GM23338 (cell line): ENCODE measurements around the gene MEGF11. TPM values are rescaled to one million over a fixed set of nuclear protein-coding genes. Genes with fewer than 3 reads are reported as not detected.

Experiments used
- ATAC-seq: fragments of 200-7000 bp; cut with Tn5 transposase; 3 replicates; pipeline ENCODE4 v1.9.1; 2020
- DNase-seq: peaks from one replicate; pipeline ENCODE4 v3.0.0-alpha.2; 2015; ENCODE audit warnings: low spot score
- H2AFZ ChIP-seq: fragments of 200-600 bp; sonication (generic); 2 replicates; pipeline ENCODE4 v1.8.0; 2016; ENCODE audit warnings: antibody characterized with exemption, mild to moderate bottlenecking, moderate library complexity
- H3F3A ChIP-seq: fragments of 200-600 bp; sonication (generic); replicated peaks from 2 replicates; pipeline ENCODE4 v1.8.0; 2017; ENCODE audit warnings: antibody characterized with exemption, mixed run types, low read depth
- H3K27ac ChIP-seq: fragments of 200-600 bp; sonication (generic); 2 replicates; pipeline ENCODE4 v1.6.1; 2016; ENCODE audit warnings: low read depth
- H3K27me3 ChIP-seq: fragments of 200-600 bp; sonication (generic); 2 replicates; pipeline ENCODE4 v1.8.0; 2016; ENCODE audit warnings: mild to moderate bottlenecking, mixed run types, moderate library complexity; ENCODE audit not compliant: insufficient read depth
- H3K36me3 ChIP-seq: fragments of 200-600 bp; sonication (generic); 2 replicates; pipeline ENCODE4 v1.8.0; 2016; ENCODE audit warnings: mild to moderate bottlenecking; ENCODE audit not compliant: insufficient read depth
- H3K4me1 ChIP-seq: fragments of 200-600 bp; sonication (generic); 2 replicates; pipeline ENCODE4 v1.8.0; 2016; ENCODE audit warnings: mild to moderate bottlenecking, moderate library complexity; ENCODE audit not compliant: insufficient read depth
- H3K4me2 ChIP-seq: fragments of 200-600 bp; sonication (generic); 2 replicates; pipeline ENCODE4 v1.7.1; 2017; ENCODE audit warnings: mixed run types
- H3K4me3 ChIP-seq: fragments of 200-600 bp; sonication (generic); 2 replicates; pipeline ENCODE4 v1.6.1; 2016; ENCODE audit warnings: mixed run types
- H3K79me2 ChIP-seq: fragments of 200-600 bp; sonication (generic); replicated peaks from 2 replicates; pipeline ENCODE4 v1.8.0; 2017; ENCODE audit warnings: mild to moderate bottlenecking; ENCODE audit not compliant: insufficient read depth
- H3K9me2 ChIP-seq: fragments of 200-600 bp; sonication (generic); 2 replicates; pipeline ENCODE4 v1.8.0; 2017; ENCODE audit not compliant: insufficient read depth
- H4K20me1 ChIP-seq: fragments of 200-600 bp; sonication (generic); replicated peaks from 2 replicates; pipeline ENCODE4 v1.8.0; 2017; ENCODE audit warnings: mild to moderate bottlenecking; ENCODE audit not compliant: insufficient read depth
- H3K27ac Mint-ChIP-seq: 2 replicates; pipeline ENCODE4 v1.8.0; 2020; ENCODE audit warnings: inconsistent platforms, mild to moderate bottlenecking, moderate library complexity, mixed read lengths
- H3K27me3 Mint-ChIP-seq: 3 replicates; pipeline ENCODE4 v1.8.0; 2022; ENCODE audit warnings: low read depth, mild to moderate bottlenecking, moderate library complexity, mixed read lengths, inconsistent platforms; ENCODE audit not compliant: insufficient read depth, poor library complexity
- H3K36me3 Mint-ChIP-seq: 3 replicates; pipeline ENCODE4 v1.8.0; 2021; ENCODE audit warnings: low read depth, mild to moderate bottlenecking, inconsistent platforms, moderate library complexity, mixed read lengths
- H3K4me1 Mint-ChIP-seq: 3 replicates; pipeline ENCODE4 v1.8.0; 2020; ENCODE audit warnings: mild to moderate bottlenecking, inconsistent platforms, mixed read lengths
- H3K4me3 Mint-ChIP-seq: 3 replicates; pipeline ENCODE4 v1.8.0; 2021; ENCODE audit warnings: moderate library complexity, mild to moderate bottlenecking, inconsistent platforms, mixed read lengths
- H3K9me3 Mint-ChIP-seq: 3 replicates; pipeline ENCODE4 v1.8.0; 2020; ENCODE audit warnings: moderate library complexity, mild to moderate bottlenecking, inconsistent platforms, mixed read lengths
- CREB1 ChIP-seq: fragments of 250-450 bp; sonication (Bioruptor Pico); IDR thresholded peaks from 2 replicates; pipeline ENCODE4 v1.5.0; 2020; ENCODE audit warnings: low read depth, mild to moderate bottlenecking, moderate library complexity
- ETS1 ChIP-seq: IDR thresholded peaks from 2 replicates; pipeline ENCODE4 v1.6.1; 2016; ENCODE audit warnings: antibody characterized with exemption
- NANOG ChIP-seq: IDR thresholded peaks from 2 replicates; pipeline ENCODE4 v1.6.1; 2016; ENCODE audit warnings: antibody characterized with exemption, borderline replicate concordance
- REST ChIP-seq: IDR thresholded peaks from one replicate; pipeline ENCODE4 v1.6.1; 2018; ENCODE audit warnings: antibody characterized with exemption; ENCODE audit not compliant: unreplicated experiment
- ZNF331 ChIP-seq: fragments of 250-450 bp; sonication (Bioruptor Pico); IDR thresholded peaks from 2 replicates; pipeline ENCODE4 v1.5.0; 2020; ENCODE audit warnings: low read depth, mild to moderate bottlenecking, moderate library complexity
- polyA plus RNA-seq: library from polyadenylated mRNA; unstranded; fragments of >200 nt; fragmentation: Nextera tagmentation; extraction: Ambion mirVana; gene quantifications from 2 replicates; pipeline ENCODE4 v1.2.1, GENCODE V29; 2016
- total RNA-seq: library from RNA; depleted of rRNA; stranded (reverse); fragments of >200 nt; shearing (Covaris generic); gene quantifications from 2 replicates; pipeline ENCODE4 v1.2.3, GENCODE V29; 2014

Gene MEGF11
- total and polyA plus RNA-seq, 2 experiments from 2014 or later = 1.3 to 1.9 TPM

GRCh38 chr15:66222273-66223198 lies 31.0 kb downstream of the MEGF11 start:
- no peak overlapping the region for H3K4me3 ChIP-seq
- TF ChIP-seq NANOG (no peak), REST (no peak), ETS1 (no peak)

GRCh38 chr15:66221126-66221525 lies 32.4 kb downstream of the MEGF11 start:
- Histone ChIP-seq H4K20me1 (no peaks in the 10 kb centered on the region), H3K4me2 (no peak overlapping the region), H2AFZ (0 out of 2 replicates have a peak overlapping the region, but pooled peaks have one; percentile 28), H3F3A (no peaks in the 10 kb centered on the region), H3K9me2 (no peaks in the 10 kb centered on the region), H3K79me2 (no peaks in the 10 kb centered on the region), H3K4me3 (no peak overlapping the region), H3K4me1 (no peaks in the 10 kb centered on the region), H3K27me3 (no peaks in the 10 kb centered on the region), H3K27ac (no peak overlapping the region), H3K36me3 (no peaks in the 10 kb centered on the region)
- DNase-seq (no peak), ATAC-seq (peak; percentile 89)
- H3K4me1 Mint-ChIP-seq = peaks cover 8% of the 10 kb centered on the region
- no peak for TF ChIP-seq ETS1
- TF ChIP-seq ZNF331 (CRISPR knock-in tag) = no peak
- TF ChIP-seq CREB1 = no peak
- H3K27me3 Mint-ChIP-seq = no peaks in the 10 kb centered on the region
- H3K27ac Mint-ChIP-seq = no peak overlapping the region
- H3K4me3 Mint-ChIP-seq = no peak overlapping the region
- no peaks in the 10 kb centered on the region for H3K36me3 Mint-ChIP-seq
- no peaks in the 10 kb centered on the region for H3K9me3 Mint-ChIP-seq

More at GRCh38 chr15:66222273-66223198, 31.0 kb downstream of the MEGF11 start:
- Mint-ChIP-seq H3K9me3 (no peaks in the 10 kb centered on the region), H3K4me1 (peaks cover 8% of the 10 kb centered on the region), H3K27ac (no peak overlapping the region), H3K27me3 (no peaks in the 10 kb centered on the region), H3K36me3 (no peaks in the 10 kb centered on the region), H3K4me3 (no peak overlapping the region)
- no peak for ATAC-seq
- H3F3A ChIP-seq = no peaks in the 10 kb centered on the region
- no peak overlapping the region for H3K27ac ChIP-seq
- no peak for DNase-seq
- H4K20me1 ChIP-seq = no peaks in the 10 kb centered on the region
- H3K4me2 ChIP-seq = no peak overlapping the region
- H2AFZ ChIP-seq = peak overlapping the region; percentile 6; the same call in 1 of the 2 replicates
- H3K36me3 ChIP-seq = no peaks in the 10 kb centered on the region
- no peaks in the 10 kb centered on the region for H3K9me2 ChIP-seq
- no peaks in the 10 kb centered on the region for H3K4me1 ChIP-seq
- no peaks in the 10 kb centered on the region for H3K27me3 ChIP-seq
- no peaks in the 10 kb centered on the region for H3K79me2 ChIP-seq
